ENCODE data around the gene IL1RAPL1. TPM values are rescaled to one million over a fixed set of nuclear protein-coding genes. Genes with fewer than 3 reads are reported as not detected.

Gene IL1RAPL1
- 1 to 10 TPM in 1 of 2 donors, under 1 TPM in 1; 0.34 to 3.0 TPM for total RNA-seq

GRCh38 chrX:28586981-28587551, at the start of gene IL1RAPL1:
Gene IL1RAPL1, plus strand, starts transcription at chrX:28587446.

Small RNAs within 50 kb of the gene (small RNA-seq; reads per million reads assigned to genes)
- gene MIR4666B (0 reads per million in 2 donors), gene RF00284 (0 to 0.09 reads per million in 2 donors), gene RNA5SP500 (0.39 to 1.1 reads per million in 2 donors)

Data from melanocyte of skin (primary cell).